Hindlimb muscle (tissue), 1 donor: ENCODE results near the gene FOXP1. TPM values are rescaled to one million over a fixed set of nuclear protein-coding genes. Genes with fewer than 3 reads are reported as not detected.
A peak's percentile ranks its signal among the peaks of the same experiment; 100 is the strongest.

Source experiments
- DNase-seq: peaks from one replicate; pipeline ENCODE4 v3.0.0-alpha.2; 2013
- polyA plus RNA-seq: library from polyadenylated mRNA; unstranded; fragments of 120-200 nt; gene quantifications from one replicate; pipeline ENCODE4 v1.2.1, GENCODE V29; 2013; ENCODE audit not compliant: insufficient read length

The FOXP1 gene
- polyA plus RNA-seq, 1 donor = 18.2 TPM

DNA sequence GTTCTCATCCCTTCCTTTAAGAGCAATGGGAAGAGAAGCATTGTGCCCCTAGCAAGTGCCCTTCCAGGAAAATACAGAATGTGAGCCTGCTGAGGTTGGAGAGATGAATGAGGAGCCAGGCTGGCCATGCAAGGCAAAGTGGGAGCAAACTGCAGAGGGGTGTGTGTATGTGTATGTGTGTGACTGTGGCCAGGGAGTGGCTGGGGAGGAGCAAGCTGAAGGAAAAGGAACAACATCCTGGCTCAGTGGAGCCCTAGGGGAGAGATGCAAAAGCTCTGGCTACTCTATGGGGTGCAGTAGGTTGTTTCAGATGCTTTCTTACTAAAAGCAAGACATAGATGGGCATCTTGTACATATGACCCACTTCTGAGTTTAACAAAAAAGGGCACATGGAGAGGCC, 20.6 kb downstream of the FOXP1 start:
- no peak for DNase-seq

DNA sequence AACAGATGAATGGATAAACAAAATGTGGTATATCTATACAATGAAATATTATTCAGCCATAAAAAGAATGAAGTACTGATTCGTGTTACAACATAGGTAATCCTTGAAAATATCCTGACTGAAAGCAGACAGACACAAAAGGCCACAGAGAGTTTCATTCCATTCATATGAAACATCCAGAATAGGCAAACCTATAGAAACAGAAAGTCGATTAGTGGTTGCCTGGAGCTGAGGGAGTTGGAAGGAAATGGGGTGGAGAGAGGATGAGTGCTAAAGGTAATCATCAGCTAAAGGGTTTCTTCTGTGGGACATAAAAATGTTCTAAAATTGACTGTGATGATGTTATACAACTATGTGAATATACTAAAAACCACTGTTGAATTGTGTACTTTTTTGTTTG, 22.9 kb downstream of the FOXP1 start:
- DNase-seq = no peak

DNA sequence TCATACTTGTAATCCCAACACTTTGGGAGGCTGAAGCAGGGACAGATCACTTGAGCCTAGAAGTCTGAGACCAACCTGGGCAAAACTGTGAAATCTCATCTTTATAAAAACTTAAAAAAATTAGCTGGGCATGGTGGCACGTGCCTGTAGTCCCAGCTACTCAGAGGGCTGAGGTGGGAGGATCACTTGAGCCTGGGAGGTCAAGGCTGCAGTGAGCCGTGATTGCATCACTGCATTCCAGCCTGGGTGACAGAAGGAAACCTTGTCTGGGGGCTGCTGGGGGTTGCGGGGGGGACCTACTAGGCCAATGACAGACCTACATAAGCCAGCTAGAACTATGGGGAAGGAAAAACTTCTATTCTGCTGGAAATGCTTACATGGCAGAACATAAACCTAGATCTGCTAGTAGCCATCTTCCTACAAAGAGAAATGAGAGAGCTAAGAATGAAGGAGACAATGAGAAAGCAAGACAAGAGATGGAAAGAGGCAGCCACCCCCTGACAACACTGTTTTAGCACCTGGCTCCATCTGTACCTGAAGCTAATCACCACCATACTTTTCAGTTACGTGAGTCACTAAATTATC, 23.9 kb downstream of the FOXP1 start:
- no peak for DNase-seq

DNA sequence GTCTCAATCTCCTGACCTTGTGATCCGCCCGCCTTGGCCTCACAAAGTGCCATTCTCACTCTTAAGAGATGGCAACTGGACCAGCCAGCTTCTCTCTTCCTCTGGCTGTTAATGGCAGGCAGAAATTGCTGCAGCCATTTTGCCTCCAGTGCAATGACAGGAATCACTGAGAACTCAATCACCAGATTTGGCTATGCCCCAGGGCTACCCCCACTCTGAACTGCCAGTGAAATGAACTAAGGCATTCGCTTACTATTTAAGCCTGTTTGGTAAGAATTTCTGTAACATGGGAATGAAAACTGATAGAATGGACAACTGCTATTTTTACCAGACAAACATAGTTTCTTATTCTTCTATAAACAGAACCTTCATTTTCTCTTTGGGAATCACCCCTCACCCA, 24.5 kb downstream of the FOXP1 start:
- no peak for DNase-seq

DNA sequence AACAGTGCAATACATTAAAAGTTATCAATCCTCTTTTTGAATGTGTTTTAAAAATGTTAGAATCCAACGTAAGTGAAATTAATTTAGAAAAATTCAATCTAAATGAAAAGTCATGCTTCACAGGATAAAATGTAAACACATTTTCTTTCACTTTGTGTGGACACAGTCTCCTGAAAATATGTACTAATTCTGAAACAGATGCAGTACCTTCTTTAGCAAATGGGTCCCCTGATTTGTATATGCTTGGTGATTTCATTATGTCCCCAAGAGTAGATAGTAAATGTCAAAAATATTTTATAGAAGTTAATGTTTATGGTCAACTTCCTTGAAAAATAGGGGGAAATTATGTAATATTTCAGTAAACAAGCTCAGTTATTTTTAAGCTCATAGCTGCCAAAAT, 28.9 kb downstream of the FOXP1 start:
- DNase-seq = no peak

DNA sequence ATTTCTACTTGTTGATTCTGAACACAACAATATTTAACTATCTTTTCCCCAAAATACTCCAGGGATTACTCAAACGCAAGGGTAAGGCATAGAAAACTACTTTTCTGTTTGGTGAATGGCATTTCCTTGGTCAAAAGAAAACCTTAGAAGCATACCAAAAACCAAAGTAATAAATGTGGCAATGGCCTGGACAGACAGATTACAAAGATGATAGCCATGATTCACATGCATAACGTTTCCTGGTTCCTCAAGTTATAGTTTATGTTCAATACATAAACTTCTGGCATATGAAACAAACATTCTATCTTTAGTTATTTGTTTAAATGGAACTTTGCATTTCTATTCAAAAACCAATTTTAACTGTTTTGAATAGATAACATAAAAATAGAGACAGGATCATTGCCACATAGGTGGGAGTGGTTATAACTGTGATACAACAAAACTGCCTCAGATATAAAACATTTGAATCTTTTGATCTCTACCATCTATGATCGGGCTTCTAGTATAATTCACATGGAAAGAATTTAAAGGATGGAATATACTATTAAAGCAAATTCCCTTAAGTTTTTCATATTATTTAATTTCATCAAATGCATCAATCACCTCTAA, 32.1 kb downstream of the FOXP1 start:
- no peak for DNase-seq

DNA sequence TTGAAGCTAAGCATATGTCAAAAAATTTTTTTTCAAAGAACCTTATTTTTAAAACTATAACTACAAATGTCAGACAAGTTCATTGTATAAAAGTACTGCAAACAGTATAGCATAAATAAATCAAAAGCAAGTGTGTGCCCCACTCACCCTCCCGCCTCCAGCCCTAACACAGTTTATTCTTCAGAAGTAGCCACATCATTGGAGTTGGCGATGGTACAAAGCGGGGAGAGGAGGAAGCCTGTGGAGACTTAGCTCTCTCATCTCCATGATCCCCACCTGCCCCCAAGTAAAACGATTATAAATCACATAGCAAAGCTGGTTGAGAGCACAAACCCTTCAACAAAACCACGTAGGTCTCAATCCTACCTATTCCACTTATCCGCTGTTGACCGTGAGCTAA, 33.6 kb downstream of the FOXP1 start:
- no peak for DNase-seq

DNA sequence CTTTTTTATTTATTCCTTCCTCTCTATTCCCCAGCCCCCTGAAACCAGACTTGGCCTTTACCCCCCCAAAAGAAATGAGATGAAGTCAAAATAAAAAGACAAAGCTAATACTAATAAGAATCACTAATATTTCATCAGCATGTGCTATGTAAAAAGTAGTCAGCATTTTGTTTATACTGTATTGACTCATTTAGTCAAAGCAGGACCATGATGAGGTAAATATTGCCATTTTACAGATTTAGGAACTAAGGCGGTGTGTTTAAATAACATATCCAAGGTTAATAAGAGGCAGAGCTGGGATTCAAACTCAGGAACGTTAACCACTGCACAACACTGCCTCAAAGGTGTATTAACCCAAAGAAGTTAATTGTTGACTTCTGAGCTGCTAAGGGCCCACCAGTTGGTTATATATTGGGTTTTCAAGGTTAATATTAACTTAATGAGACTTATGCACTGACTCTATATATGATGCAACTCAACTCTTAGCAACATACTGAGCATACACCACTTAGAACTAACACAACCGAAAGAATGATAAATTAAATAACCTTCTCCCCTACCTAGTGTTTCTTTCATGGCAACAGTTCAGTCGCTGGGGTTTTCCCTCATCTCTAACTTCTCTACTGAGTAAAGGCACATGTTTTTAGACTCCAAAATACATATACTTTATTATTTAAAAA, 34.7 kb downstream of the FOXP1 start:
- DNase-seq = no peak

DNA sequence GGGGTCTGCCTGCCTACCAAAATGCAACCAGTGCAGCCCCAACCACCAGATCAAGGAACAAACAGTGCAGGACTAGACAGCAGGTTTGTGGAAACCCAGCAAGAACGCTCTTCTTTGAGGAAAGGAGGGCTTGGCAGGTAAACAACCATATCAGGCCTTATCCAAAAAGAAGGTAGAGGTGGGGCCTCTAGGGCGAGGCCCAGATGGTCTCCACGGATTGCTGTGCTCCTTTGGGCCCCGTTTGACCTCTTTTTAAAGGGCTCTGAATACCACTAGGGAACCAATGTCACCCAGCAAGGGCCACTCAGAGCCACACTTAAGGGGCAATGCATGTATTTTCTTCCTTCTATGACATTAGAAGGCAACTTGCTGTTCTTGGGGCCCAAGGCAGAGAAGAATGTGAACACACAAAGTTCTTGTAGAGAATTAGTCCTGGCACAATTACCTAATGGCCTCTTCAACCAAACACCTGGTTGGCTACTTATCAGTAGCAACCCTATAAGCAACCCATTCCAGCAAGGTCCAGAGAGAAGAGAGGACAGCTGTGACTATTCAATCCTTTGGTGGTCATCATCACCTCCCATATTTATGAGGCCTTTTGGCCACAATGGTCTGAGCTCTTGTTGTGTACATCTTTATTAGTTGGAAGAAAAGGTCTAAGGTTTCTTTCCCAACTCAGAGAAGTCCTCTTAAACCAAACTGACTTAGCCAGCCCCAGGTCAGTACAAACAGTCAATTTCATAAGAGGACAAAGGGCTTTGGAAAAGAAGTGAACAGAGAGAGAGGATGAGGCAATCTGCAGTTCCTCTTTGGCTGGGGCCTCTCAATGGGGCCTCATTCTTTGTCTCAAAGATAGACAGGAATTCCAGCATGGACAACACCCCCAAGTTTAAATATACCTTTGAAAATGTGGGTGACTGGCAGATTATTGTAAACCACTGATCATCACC, 36.0 kb downstream of the FOXP1 start:
- DNase-seq = peak; percentile 24

DNA sequence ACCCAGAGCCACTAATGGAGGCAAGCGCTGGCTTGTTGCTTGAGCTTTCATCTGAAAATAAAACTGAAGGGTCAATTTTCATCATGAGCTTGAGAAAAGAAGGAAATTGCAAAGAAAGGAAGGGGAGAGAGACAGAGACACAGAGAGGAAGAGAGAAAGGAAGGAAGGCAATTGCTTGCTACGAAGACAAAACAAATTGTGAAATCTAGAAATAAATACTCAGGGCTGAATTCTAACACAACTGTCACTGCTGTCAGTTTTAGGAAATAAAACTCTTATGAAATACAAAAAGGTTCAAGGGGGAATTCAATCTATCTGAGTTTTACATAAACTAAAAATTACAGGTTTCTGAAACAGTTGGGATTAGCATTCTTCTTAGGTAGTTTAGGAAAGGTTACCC, 36.7 kb downstream of the FOXP1 start:
- no peak for DNase-seq

DNA sequence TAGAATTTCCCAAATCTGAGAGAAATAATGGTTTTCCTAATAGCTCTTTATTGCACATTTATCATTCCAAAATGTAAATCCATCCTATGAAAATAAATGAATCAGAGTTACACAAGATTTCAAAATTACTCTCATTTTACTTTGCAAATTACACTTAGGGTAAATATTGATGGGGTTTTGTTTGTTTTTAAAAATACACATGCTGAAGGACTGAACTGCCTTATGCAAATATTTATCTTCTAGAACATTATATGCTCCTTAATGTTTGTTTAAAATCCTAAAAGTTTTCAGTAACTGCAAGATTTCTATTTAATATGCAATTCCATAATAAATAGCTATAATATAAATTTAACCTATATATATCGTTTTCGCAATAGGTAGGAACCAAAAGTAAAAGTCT, 38.2 kb downstream of the FOXP1 start:
- DNase-seq = no peak

DNA sequence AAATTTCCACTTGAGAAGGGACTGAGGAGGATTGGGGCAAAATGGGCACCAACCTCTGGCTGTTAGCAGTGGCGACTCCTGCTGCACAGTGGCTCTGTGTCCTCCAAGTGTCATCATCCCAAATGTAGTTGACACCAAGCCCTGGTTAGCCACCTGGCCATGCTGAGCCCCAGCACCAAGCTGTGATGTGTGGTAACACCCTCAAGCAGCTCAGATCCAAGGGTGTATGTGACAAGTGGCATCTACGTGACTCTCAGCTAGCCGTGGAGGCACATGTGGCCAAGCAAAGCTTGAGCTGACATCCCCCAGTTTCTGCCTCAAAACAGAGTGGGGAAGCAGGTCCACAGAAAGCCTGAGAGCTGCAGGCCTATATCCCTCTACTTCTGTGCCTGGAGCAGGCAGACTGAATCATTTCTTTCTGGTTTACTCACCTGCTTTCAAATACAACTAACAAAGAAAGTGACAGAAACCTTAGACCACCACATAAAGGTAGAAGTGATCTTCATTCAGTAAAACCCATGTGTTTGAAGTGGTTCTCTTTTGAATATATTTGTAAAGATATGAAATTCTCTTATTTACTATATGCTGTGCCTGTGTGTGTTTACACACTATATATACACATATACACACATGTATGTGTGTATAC, 40.0 kb downstream of the FOXP1 start:
- no peak for DNase-seq

DNA sequence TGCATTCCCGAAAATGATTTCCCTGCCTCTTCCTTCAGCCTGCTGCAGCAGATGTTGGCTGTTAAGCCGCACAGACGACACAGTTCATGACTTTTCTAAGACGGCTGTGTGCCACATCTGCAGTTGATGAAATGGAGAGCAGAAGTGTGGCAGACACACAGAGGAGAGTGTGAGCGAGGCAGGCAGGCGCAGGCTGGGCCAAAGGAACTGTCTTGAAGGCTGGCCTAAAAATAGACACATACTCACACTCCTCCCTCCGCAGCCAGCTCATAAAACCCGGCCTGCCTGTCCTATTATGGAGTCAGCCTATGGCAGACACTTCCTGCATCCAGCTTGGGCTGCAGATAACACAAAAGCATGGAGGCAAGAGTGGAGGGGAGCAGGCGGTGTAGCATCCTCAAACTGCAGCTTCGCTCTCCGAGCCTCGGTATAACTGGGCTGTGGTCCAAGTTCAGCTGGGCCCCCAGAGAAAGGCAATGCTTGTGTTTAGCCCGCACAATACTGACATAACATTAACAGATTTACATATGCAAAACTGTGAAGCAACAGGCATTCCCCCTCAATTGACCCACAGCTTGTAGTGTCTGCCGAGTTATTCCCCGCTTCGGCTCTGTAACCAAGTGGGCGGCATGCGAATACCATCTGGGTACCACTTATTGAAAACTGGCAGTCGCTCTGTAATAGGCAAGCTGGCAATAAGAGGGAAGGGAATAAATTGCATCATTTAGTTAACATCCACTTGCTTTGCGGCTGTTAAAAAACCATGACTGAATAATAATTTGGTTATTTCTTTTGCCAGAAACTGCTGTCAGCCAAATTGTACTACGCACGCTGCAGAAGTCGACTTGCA, 40.8 kb downstream of the FOXP1 start:
- DNase-seq = peak; percentile 89

DNA sequence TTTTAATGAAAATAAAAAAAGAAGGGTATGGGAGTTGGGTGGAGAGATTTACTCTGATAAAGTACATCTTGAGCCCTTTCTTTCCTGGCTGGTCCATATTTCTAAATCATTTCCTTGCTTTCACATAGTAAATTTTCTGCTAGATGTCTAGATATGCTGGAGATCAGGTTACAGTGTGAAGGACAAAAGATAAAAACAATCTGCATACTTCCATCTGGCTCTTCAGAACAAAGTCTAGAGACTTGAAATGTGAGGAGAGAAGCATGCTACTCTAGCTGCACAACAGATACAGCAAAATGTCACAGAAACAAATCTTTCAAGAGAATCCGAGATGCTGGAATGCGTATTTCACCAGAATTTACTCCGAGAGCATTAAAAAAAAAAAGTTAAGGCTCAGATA, 42.2 kb downstream of the FOXP1 start:
- DNase-seq = no peak

DNA sequence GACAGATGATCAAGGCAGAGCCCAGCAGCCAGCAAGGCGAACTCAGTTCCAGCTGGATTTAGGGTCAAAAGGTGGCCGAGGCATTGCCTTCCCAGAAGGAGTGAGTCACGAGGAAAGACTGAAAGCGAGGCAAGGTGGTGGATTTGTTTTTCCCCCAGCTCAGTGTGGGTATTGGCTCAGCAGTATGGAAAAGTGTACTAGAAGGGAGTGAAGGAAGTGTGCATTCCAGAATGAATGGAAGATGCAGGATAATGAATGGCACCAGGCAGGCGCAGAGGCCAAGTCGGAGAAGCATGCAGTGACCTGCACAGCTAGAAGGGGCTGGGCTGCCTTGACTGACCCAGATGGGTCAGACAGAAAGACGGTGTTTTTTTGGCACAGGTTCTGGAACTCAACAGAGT, 46.3 kb downstream of the FOXP1 start:
- peak; percentile 71 for DNase-seq

DNA sequence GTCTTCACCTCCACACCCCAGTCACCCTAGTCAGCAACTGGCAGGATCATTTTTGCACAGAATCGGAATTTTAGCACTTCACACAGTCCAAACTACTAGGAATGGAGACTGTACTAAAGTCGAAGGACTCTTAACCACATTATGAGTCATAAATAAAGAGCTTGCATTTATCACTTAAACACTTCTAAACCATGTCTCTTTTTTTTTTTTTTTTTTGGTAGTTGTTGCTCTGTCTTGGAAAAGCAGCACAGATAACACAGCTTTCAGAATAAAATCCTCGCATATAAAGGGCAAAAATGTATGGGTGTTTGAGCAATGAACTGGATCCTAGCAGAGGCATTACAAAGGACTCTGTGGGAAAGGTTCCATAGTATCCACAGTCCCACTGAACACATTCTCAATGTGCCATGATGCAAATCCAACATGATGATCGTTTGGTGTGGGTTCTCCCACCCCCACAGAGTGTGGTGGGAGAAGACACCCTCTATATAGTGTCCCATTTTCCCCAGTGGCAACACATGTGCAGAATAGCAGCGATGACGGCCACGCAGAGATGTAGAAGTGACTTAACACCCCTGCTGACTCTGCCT, 47.1 kb downstream of the FOXP1 start:
- no peak for DNase-seq

DNA sequence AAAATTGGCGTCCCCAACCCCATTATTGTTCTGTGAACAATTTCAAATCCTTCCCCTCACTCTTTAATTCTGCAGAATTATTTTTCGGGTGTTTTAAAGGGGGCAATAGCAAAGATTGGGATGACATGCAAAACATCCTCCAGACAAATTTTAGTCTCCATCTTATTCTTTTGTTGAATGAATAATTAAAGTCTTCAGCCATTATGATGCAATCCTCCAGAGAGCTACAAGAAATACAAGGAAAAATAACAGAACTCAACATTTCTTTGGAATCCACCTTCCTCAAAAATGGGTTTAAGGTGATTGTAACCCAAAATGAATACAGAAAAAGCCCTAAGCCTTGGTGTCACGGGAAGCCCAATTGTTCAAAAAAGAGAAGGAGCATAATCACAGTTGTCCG, 49.9 kb downstream of the FOXP1 start:
- DNase-seq = no peak

DNA sequence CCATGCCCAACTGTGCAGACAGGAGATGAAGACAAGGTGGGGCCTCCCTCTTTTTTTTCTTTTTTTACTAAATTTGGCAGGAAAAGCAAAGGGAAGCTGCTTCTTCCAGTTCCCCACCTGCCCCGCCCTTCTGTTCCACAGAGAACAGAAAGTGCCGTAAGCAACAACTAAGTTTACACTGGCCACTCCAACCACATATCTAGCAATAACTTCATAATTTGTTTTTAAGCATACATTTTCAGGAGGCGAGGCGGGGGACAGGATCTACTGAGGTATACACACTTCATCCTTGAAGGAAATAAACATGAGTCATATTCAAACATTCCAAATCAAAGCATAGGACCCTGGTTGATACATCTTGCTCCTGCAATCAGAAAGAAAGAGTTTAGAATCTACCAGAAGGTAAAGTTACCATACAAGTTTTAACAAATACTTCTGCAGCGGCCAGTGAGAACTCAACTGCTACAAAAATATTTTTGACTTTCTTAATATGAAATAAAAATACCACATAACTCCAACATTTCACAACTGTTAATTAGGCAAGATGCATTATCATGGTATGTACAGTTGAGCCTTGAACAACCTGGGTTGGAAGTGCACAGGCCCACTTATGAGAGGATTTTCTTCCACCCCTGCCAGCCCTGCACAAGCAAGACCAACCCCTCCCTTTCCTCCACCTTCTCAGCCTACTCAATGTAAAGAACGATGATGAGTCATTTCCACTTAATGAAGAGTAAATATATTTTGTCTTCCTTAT, 50.7 kb downstream of the FOXP1 start:
- DNase-seq = no peak

DNA sequence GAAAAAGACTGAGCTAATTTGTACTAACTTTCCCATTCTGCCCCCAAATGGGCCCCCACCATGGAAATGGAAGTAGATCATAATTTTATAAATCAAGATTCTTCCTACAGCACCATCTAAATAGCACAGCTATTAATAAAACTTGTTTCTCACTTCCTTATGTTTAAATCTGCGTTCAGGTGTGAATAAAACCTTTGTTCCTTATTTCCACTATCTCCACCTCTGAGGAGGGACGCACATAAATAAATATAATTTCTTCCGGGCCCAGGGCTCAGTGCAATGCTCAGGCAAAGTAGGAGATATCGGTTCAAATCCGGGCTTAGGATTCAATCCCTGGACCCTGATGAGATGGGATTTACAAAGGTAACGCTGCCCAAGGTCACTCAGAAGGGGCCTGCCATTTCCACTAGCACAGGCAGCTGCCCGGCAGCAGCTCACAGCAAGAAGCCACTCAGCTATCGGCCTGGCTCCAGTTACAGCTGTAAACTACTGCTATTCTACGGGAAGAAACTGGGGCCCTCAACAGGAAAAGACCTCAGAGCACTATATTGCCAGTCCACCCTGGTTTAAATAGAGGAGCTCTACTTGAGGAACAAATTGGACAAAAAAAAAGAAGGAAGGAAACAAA, 52.5 kb downstream of the FOXP1 start:
- DNase-seq = no peak

DNA sequence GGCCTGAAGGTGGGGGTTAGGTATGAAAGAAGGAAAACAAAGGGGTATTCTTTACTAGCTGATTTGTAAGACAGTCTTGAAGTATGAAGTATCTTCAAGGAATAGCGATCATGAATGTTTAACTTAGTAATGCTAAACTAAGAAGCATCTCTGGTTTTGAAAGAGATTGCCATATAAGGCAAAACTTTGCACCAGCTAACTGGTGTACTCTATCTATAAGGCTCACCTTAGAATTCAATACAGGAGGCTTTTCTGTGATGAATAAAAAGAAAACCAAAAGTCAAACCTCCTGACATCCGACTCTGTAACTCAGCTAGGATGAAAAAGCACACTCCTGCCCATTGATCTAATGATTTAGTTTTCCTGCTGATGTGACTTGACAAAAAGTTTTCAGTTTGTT, 54.7 kb downstream of the FOXP1 start:
- DNase-seq = no peak
